Activated CD4-positive, alpha-beta T cell treated with anti-CD3 and anti-CD28 coated beads, Interleukin-2, Interleukin-6, amounts not matched to agents 100 ng/mL and 50 ng/mL, durations not matched to agents 16 hours and 8 hours (primary cell): ENCODE measurements around the gene P3H4.

Experiments
- DNase-seq: peaks from one replicate; pipeline ENCODE4 v3.0.0-alpha.2; 2020

P3H4 gene

GRCh38 chr17:41769346-41769862, 42.3 kb downstream of the P3H4 start:
- no peak for DNase-seq

- DNase-seq, result no peak
Observed at GRCh38 chr17:41768682-41769288, 43.0 kb downstream of the P3H4 start.

- DNase-seq, result no peak
Observed at GRCh38 chr17:41767324-41768042, 44.3 kb downstream of the P3H4 start.

GRCh38 chr17:41766135-41766534, 45.6 kb downstream of the P3H4 start:
- DNase-seq, result no peak

- no peak for DNase-seq
Observed at GRCh38 chr17:41763327-41763726, 48.4 kb downstream of the P3H4 start.

- no peak for DNase-seq
Observed at GRCh38 chr17:41762841-41763240, 48.9 kb downstream of the P3H4 start.

- DNase-seq, result no peak
Observed at GRCh38 chr17:41762391-41762790, 49.4 kb downstream of the P3H4 start.

- DNase-seq, result no peak
Observed at GRCh38 chr17:41760878-41761277, 50.9 kb downstream of the P3H4 start.

GRCh38 chr17:41758601-41759000, 53.1 kb downstream of the P3H4 start:
- no peak for DNase-seq

GRCh38 chr17:41754066-41754465, 57.7 kb downstream of the P3H4 start:
- DNase-seq, result no peak
